Measurements from ENCODE around the gene PLXDC2.

PLXDC2 gene

GRCh38 chr10:19862811-19863515 lies 46.7 kb downstream of the PLXDC2 start:
- DNase-seq: no peak

GRCh38 chr10:19865676-19866075 lies 49.4 kb downstream of the PLXDC2 start:
- no peak for DNase-seq

- DNase-seq: no peak
These were observed 53.1 kb downstream of the PLXDC2 start for GRCh38 chr10:19869370-19869769.

- DNase-seq: no peak
These were observed 56.5 kb downstream of the PLXDC2 start for GRCh38 chr10:19872504-19873271.

- no peak for DNase-seq
These were observed 58.0 kb downstream of the PLXDC2 start for GRCh38 chr10:19874190-19874589.

GRCh38 chr10:19874791-19875190 lies 58.6 kb downstream of the PLXDC2 start:
- DNase-seq: no peak

GRCh38 chr10:19876570-19876969 lies 60.3 kb downstream of the PLXDC2 start:
- no peak for DNase-seq

GRCh38 chr10:19877466-19878255 lies 61.4 kb downstream of the PLXDC2 start:
- DNase-seq: no peak

- no peak for DNase-seq
These were observed 66.4 kb downstream of the PLXDC2 start for GRCh38 chr10:19882621-19883020.

- no peak for DNase-seq
These were observed 71.9 kb downstream of the PLXDC2 start for GRCh38 chr10:19888061-19888660.

GRCh38 chr10:19889256-19889655 lies 73.0 kb downstream of the PLXDC2 start:
- no peak for DNase-seq

- DNase-seq: no peak
These were observed 75.2 kb downstream of the PLXDC2 start for GRCh38 chr10:19891429-19891828.

- DNase-seq: no peak
These were observed 76.0 kb downstream of the PLXDC2 start for GRCh38 chr10:19892270-19892669.

- no peak for DNase-seq
These were observed 76.4 kb downstream of the PLXDC2 start for GRCh38 chr10:19892677-19893076.

GRCh38 chr10:19895500-19895899 lies 79.3 kb downstream of the PLXDC2 start:
- no peak for DNase-seq

- no peak for DNase-seq
These were observed 86.2 kb downstream of the PLXDC2 start for GRCh38 chr10:19902456-19902855.

- DNase-seq: no peak
These were observed 88.0 kb downstream of the PLXDC2 start for GRCh38 chr10:19904202-19904661.

- DNase-seq: no peak
These were observed 90.0 kb downstream of the PLXDC2 start for GRCh38 chr10:19906108-19906791.

- DNase-seq: no peak
These were observed 92.9 kb downstream of the PLXDC2 start for GRCh38 chr10:19908991-19909696.

- DNase-seq: no peak
These were observed 95.7 kb downstream of the PLXDC2 start for GRCh38 chr10:19911886-19912285.

GRCh38 chr10:19913987-19914386 lies 97.8 kb downstream of the PLXDC2 start:
- no peak for DNase-seq

- no peak for DNase-seq
These were observed 98.9 kb downstream of the PLXDC2 start for GRCh38 chr10:19915125-19915524.

Data from NCI-H187 (cell line).